ENCODE results near the gene CDK3.
"Not testable (repeated sequence)": the region's sequence is repeated elsewhere in the genome, so short reads cannot be mapped to it uniquely, and the experiment has no call there.

The CDK3 gene

GRCh38 chr17:76044475-76045007 lies 43.9 kb downstream of the CDK3 start:
- not testable (repeated sequence) for H3K4me1 ChIP-seq (ENCODE audit: control insufficient read depth, insufficient read depth, low read length, poor library complexity, severe bottlenecking); H3K27ac ChIP-seq (ENCODE audit: low read depth, low read length, severe bottlenecking); H3K9me3 ChIP-seq (ENCODE audit: control insufficient read depth, low read length); H3K4me3 ChIP-seq (ENCODE audit: extremely low read depth, insufficient read depth, low read length, poor library complexity, severe bottlenecking)
- peaks cover 98% of the 10 kb centered on the region for H3K36me3 ChIP-seq (ENCODE audit: control insufficient read depth, insufficient read depth, low read length)
- 90 to 98% methylated on average over 8 to 10 of the region's 11 CpGs for WGBS, 2 experiments (ENCODE audit: insufficient coverage in 2 of 2)

DNA sequence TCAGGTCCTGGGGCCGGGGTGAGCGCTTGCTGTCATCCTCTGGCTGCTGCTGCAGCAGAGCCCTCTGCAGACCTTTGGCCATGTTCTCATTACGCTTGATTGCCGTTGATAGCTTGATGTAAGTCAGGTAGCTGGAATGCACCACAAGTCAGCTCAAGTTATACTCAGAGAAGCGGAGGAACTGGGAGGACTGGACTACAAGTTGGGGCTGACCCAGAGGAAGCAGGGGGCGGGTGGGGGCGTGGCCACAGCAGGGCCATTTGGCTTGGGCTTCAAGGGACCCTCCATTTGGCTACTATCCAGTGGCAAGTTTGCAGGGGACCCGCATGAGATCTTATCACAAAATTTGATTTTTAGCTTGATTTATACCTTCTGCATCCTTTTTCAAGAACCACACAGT lies 45.4 kb downstream of the CDK3 start:
- Histone ChIP-seq H3K36me3 (ENCODE audit: control insufficient read depth, insufficient read depth, low read length) (peaks cover 98% of the 10 kb centered on the region), H3K4me1 (ENCODE audit: control insufficient read depth, insufficient read depth, low read length, poor library complexity, severe bottlenecking) (peaks cover 4% of the 10 kb centered on the region)

GRCh38 chr17:76048025-76048605 lies 47.5 kb downstream of the CDK3 start:
- WGBS, 2 experiments (ENCODE audit: insufficient coverage in 2 of 2), result 95 to 96% methylated on average over 9 of the region's 9 CpGs

More for the DNA sequence above, 45.4 kb downstream of the CDK3 start:
- 92 to 98% methylated on average over 7 to 8 of the region's 8 CpGs for WGBS, 2 experiments (ENCODE audit: insufficient coverage in 2 of 2)
- Histone ChIP-seq H3K4me3 (ENCODE audit: extremely low read depth, insufficient read depth, low read length, poor library complexity, severe bottlenecking) (no peak overlapping the region), H3K9me3 (ENCODE audit: control insufficient read depth, low read length) (no peaks in the 10 kb centered on the region), H3K27ac (ENCODE audit: low read depth, low read length, severe bottlenecking) (no peak overlapping the region)

GRCh38 chr17:76048711-76049110 lies 48.1 kb downstream of the CDK3 start:
- H3K4me3 ChIP-seq (ENCODE audit: extremely low read depth, insufficient read depth, low read length, poor library complexity, severe bottlenecking), result no peak overlapping the region
- WGBS, 2 experiments (ENCODE audit: insufficient coverage in 2 of 2), result 90 to 98% methylated on average over 4 to 8 of the region's 9 CpGs
- peaks cover 91% of the 10 kb centered on the region for H3K36me3 ChIP-seq (ENCODE audit: control insufficient read depth, insufficient read depth, low read length)
- peaks cover 6% of the 10 kb centered on the region for H3K4me1 ChIP-seq (ENCODE audit: control insufficient read depth, insufficient read depth, low read length, poor library complexity, severe bottlenecking)
- no peak overlapping the region for H3K27ac ChIP-seq (ENCODE audit: low read depth, low read length, severe bottlenecking)
- H3K9me3 ChIP-seq (ENCODE audit: control insufficient read depth, low read length), result no peaks in the 10 kb centered on the region

More at GRCh38 chr17:76048025-76048605, 47.5 kb downstream of the CDK3 start:
- Histone ChIP-seq H3K4me3 (ENCODE audit: extremely low read depth, insufficient read depth, low read length, poor library complexity, severe bottlenecking) (no peak overlapping the region), H3K4me1 (ENCODE audit: control insufficient read depth, insufficient read depth, low read length, poor library complexity, severe bottlenecking) (peaks cover 4% of the 10 kb centered on the region), H3K9me3 (ENCODE audit: control insufficient read depth, low read length) (no peaks in the 10 kb centered on the region), H3K36me3 (ENCODE audit: control insufficient read depth, insufficient read depth, low read length) (peaks cover 95% of the 10 kb centered on the region), H3K27ac (ENCODE audit: low read depth, low read length, severe bottlenecking) (no peak overlapping the region)

DNA sequence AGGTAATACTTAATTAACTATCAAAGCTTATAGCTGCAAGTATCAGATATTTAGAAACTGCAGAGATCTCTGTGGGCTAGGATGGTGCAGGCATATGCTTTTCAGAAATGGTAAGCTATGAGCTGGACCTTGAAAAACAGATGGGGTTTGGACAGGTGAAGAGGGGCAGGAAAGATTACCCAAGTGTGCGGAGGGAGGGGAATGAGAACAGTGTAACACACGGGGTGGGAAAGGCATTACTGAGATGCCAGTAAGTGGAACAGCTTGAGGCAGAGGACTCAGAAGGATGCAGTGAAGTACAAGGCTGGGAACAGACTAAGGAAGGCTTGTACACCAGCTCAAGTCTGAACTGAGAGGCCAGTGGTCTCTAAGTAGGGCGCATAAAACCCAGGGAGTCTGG lies 48.6 kb downstream of the CDK3 start:
- peaks cover 85% of the 10 kb centered on the region for H3K36me3 ChIP-seq (ENCODE audit: control insufficient read depth, insufficient read depth, low read length)
- peaks cover 11% of the 10 kb centered on the region for H3K4me1 ChIP-seq (ENCODE audit: control insufficient read depth, insufficient read depth, low read length, poor library complexity, severe bottlenecking)
- no peaks in the 10 kb centered on the region for H3K9me3 ChIP-seq (ENCODE audit: control insufficient read depth, low read length)
- H3K4me3 ChIP-seq (ENCODE audit: extremely low read depth, insufficient read depth, low read length, poor library complexity, severe bottlenecking), result no peak overlapping the region
- no peak overlapping the region for H3K27ac ChIP-seq (ENCODE audit: low read depth, low read length, severe bottlenecking)
- 94 to 96% methylated on average over 2 of the region's 3 CpGs for WGBS, 2 experiments (ENCODE audit: insufficient coverage in 2 of 2)

- H3K36me3 ChIP-seq (ENCODE audit: control insufficient read depth, insufficient read depth, low read length), result peaks cover 85% of the 10 kb centered on the region
- H3K9me3 ChIP-seq (ENCODE audit: control insufficient read depth, low read length), result no peaks in the 10 kb centered on the region
- no peak overlapping the region for H3K27ac ChIP-seq (ENCODE audit: low read depth, low read length, severe bottlenecking)
- WGBS, 2 experiments (ENCODE audit: insufficient coverage in 2 of 2), result 97% methylated on average over 13 to 15 of the region's 15 CpGs
- H3K4me3 ChIP-seq (ENCODE audit: extremely low read depth, insufficient read depth, low read length, poor library complexity, severe bottlenecking), result no peak overlapping the region
- H3K4me1 ChIP-seq (ENCODE audit: control insufficient read depth, insufficient read depth, low read length, poor library complexity, severe bottlenecking), result peaks cover 12% of the 10 kb centered on the region
These were observed 49.3 kb downstream of the CDK3 start for GRCh38 chr17:76049836-76050537.

GRCh38 chr17:76050538-76051467 lies 50.1 kb downstream of the CDK3 start:
- no peak overlapping the region for H3K27ac ChIP-seq (ENCODE audit: low read depth, low read length, severe bottlenecking)
- H3K4me1 ChIP-seq (ENCODE audit: control insufficient read depth, insufficient read depth, low read length, poor library complexity, severe bottlenecking), result peaks cover 12% of the 10 kb centered on the region
- H3K36me3 ChIP-seq (ENCODE audit: control insufficient read depth, insufficient read depth, low read length), result peaks cover 82% of the 10 kb centered on the region
- no peak overlapping the region for H3K4me3 ChIP-seq (ENCODE audit: extremely low read depth, insufficient read depth, low read length, poor library complexity, severe bottlenecking)
- no peaks in the 10 kb centered on the region for H3K9me3 ChIP-seq (ENCODE audit: control insufficient read depth, low read length)
- 97 to 99% methylated on average over 6 to 7 of the region's 11 CpGs for WGBS, 2 experiments (ENCODE audit: insufficient coverage in 2 of 2)

DNA sequence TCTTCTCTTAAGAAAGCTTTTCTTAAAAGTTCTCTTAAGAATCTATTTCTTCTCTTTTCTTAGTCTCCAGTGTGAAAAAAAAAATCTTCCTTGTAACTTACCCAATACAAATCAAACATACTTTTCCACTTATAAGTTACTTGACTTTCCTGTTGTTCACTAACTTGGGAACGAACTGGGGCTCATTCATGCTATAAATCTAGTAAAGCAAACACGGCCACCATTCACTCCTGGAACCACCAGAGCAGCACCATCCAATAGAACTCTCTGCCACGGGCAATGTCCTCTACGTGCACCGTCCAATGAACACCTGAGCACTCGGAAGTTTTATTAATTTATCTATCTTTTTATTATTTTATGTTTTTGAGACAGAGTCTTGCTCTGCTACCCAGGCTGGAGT lies 50.9 kb downstream of the CDK3 start:
- 89 to 100% methylated on average over 2 to 5 of the region's 6 CpGs for WGBS, 2 experiments (ENCODE audit: insufficient coverage in 2 of 2)
- H3K36me3 ChIP-seq (ENCODE audit: control insufficient read depth, insufficient read depth, low read length), result peaks cover 82% of the 10 kb centered on the region
- H3K9me3 ChIP-seq (ENCODE audit: control insufficient read depth, low read length), result no peaks in the 10 kb centered on the region
- H3K4me1 ChIP-seq (ENCODE audit: control insufficient read depth, insufficient read depth, low read length, poor library complexity, severe bottlenecking), result peaks cover 12% of the 10 kb centered on the region
- H3K27ac ChIP-seq (ENCODE audit: low read depth, low read length, severe bottlenecking), result no peak overlapping the region
- H3K4me3 ChIP-seq (ENCODE audit: extremely low read depth, insufficient read depth, low read length, poor library complexity, severe bottlenecking), result no peak overlapping the region

DNA sequence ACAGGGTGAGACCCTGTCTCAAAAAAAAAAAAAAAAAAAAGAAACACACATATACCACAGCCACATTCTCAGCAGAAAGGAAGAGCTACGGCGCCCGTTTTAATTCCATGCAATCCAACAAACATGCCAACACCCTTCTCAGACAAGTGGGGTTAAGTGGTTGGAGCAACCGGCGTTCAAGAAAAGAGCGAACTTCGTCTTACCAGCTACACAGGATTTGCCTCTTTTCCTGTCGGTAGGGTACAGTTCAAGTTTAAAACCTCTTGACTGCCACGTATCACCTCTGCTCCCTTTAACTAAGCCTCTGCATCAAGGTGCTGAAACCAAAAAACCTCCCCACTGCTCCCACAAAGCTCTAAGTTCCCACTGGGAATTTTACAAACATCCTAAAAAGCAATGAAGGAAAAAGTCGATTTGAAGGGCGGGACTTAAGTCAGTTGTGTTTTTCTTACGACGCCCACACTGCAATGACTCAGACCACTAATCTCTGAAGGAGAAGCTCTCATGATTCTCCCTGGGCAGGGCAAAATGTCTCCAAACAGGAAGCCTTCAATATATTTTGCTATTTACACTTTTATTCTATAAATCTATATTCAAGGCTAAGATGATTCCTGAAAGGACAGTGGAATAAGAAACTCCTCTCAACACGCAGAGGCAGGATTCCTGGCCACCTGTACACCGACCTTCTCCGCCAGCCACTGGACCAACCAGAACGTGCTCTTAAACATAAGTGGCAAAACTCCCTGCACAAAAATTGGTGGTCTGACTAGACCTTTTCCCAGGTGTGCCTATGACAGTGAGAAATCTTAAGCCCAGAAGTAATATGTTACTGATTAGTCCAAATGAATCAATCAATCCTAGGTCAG lies 52.8 kb downstream of the CDK3 start:
- H3K27ac ChIP-seq (ENCODE audit: low read depth, low read length, severe bottlenecking), result no peak overlapping the region
- peaks cover 12% of the 10 kb centered on the region for H3K4me1 ChIP-seq (ENCODE audit: control insufficient read depth, insufficient read depth, low read length, poor library complexity, severe bottlenecking)
- H3K9me3 ChIP-seq (ENCODE audit: control insufficient read depth, low read length), result no peaks in the 10 kb centered on the region
- no peak overlapping the region for H3K4me3 ChIP-seq (ENCODE audit: extremely low read depth, insufficient read depth, low read length, poor library complexity, severe bottlenecking)
- 94% methylated on average over 12 to 14 of the region's 17 CpGs for WGBS, 2 experiments (ENCODE audit: insufficient coverage in 2 of 2)
- peaks cover 83% of the 10 kb centered on the region for H3K36me3 ChIP-seq (ENCODE audit: control insufficient read depth, insufficient read depth, low read length)

DNA sequence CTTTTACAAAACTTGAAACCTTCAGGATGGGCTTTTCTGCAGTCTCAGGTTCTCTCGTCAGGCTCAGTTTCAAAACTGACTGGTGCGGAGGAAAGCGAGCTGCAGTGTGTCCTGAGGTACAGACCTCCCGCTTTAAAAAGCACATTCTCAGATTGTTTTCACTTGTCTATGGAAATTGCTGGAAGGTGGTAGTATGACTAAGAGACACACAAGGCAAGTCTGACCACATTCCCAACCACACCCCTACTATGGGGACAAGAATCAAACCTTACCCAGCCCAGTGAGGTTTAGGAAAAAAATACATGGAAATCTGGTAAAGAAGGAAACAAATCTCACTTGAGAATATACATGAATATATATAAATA lies 53.4 kb downstream of the CDK3 start:
- H3K36me3 ChIP-seq (ENCODE audit: control insufficient read depth, insufficient read depth, low read length), result peaks cover 83% of the 10 kb centered on the region
- peaks cover 8% of the 10 kb centered on the region for H3K4me1 ChIP-seq (ENCODE audit: control insufficient read depth, insufficient read depth, low read length, poor library complexity, severe bottlenecking)
- no peak overlapping the region for H3K4me3 ChIP-seq (ENCODE audit: extremely low read depth, insufficient read depth, low read length, poor library complexity, severe bottlenecking)
- H3K27ac ChIP-seq (ENCODE audit: low read depth, low read length, severe bottlenecking), result no peak overlapping the region
- 100% methylated on average over 3 of the region's 4 CpGs for WGBS, 2 experiments (ENCODE audit: insufficient coverage in 2 of 2)
- H3K9me3 ChIP-seq (ENCODE audit: control insufficient read depth, low read length), result no peaks in the 10 kb centered on the region
